ENCODE data around the gene UBQLN4. TPM values are rescaled to one million over a fixed set of nuclear protein-coding genes. Genes with fewer than 3 reads are reported as not detected.
A peak's percentile ranks its signal among the peaks of the same experiment; 100 is the strongest.

UBQLN4 gene
- total and polyA plus RNA-seq, 12 donors, result 15.7 to 32.2 (median 25.4) TPM

GRCh38 chr1:156026588-156026987, 27.0 kb downstream of the UBQLN4 start:
- Histone ChIP-seq H3K4me3 (no peak overlapping the region), H3K4me1 (peaks cover 0 to 6% (median 0%) of the 10 kb centered on the region in 9 donors), H3K9me3 (no peaks in the 10 kb centered on the region), H3K36me3 (no peaks in the 10 kb centered on the region), H3K27ac (no peak overlapping the region), H3K27me3 (no peaks in the 10 kb centered on the region)
- ATAC-seq, result no peak
- TF ChIP-seq CTCF (IDR thresholded peaks at IDR 0.05), result no peak
- DNase-seq, result no peak
- WGBS, 2 donors, result 87 to 91% methylated on average over 4 of the region's 4 CpGs
- intact Hi-C loops (cut with DNase I), result no loop called here

- Histone ChIP-seq H3K4me3 (no peak overlapping the region), H3K27me3 (no peaks in the 10 kb centered on the region), H3K4me1 (peaks cover 0 to 8% (median 0%) of the 10 kb centered on the region in 9 donors), H3K27ac (no peak overlapping the region), H3K9me3 (no peaks in the 10 kb centered on the region), H3K36me3 (no peaks in the 10 kb centered on the region)
- TF ChIP-seq CTCF (IDR thresholded peaks at IDR 0.05), result peak in 7 of 9 donors; percentile 38 to 67 (median 56)
- ATAC-seq (peak in 7 of 8 donors; percentile 51 to 77 (median 67)), DNase-seq (peak in 1 of 2 donors; percentile 14)
- 11% methylated on average over 9 of the region's 9 CpGs for WGBS, 2 donors
- intact Hi-C loops (cut with DNase I), result no loop called here
Observed at GRCh38 chr1:156025876-156026275, 27.7 kb downstream of the UBQLN4 start.

GRCh38 chr1:156024801-156025200, 28.8 kb downstream of the UBQLN4 start:
- Histone ChIP-seq H3K27me3 (no peaks in the 10 kb centered on the region), H3K27ac (no peak overlapping the region), H3K4me3 (no peak overlapping the region), H3K36me3 (peaks cover 0 to 1% (median 0%) of the 10 kb centered on the region in 9 donors), H3K4me1 (peaks cover 3 to 12% (median 6%) of the 10 kb centered on the region in 9 donors), H3K9me3 (no peaks in the 10 kb centered on the region)
- TF ChIP-seq CTCF (IDR thresholded peaks at IDR 0.05), result no peak
- ATAC-seq (no peak), DNase-seq (no peak)
- WGBS, 2 donors, result 80 to 82% methylated on average over 5 of the region's 5 CpGs
- intact Hi-C loops (cut with DNase I), result loop anchor here in 3 of 10 donors (5.0 kb wide), 2 partner anchors 32 to 42 kb away; no protein-coding TSS in a partner anchor

DNA sequence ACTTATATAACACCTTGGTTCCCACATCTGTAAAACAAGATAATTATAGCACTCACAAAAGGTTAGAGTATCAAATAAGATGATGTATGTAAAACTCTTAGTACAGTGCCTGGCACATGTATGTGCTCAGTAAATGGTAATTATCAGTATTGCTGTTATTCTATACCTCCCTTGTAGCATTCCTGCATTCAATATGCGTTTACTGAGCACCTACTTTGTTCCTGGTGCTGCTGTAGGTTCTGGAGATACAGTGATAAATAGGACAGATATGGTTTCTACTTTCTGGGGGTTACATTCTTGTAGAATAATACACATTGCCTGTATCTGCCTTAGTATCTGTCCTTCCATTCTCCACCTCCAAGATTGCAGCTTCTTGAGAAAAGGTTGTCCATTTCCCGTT, 31.6 kb downstream of the UBQLN4 start:
- H3K4me1 ChIP-seq, result peaks cover 3 to 25% (median 15%) of the 10 kb centered on the region in 9 donors
- peaks cover 0 to 30% (median 13%) of the 10 kb centered on the region in 9 donors for H3K36me3 ChIP-seq
- H3K27me3 ChIP-seq, result no peaks in the 10 kb centered on the region
- TF ChIP-seq CTCF (IDR thresholded peaks at IDR 0.05), result no peak
- DNase-seq, result no peak
- H3K4me3 ChIP-seq, result no peak overlapping the region
- intact Hi-C loops (cut with DNase I), result loop anchor here in 3 of 10 donors (5.0 kb wide), 2 partner anchors 35 to 45 kb away; no protein-coding TSS in a partner anchor
- no peak for ATAC-seq
- 69 to 73% methylated on average over 2 of the region's 2 CpGs for WGBS, 2 donors
- no peaks in the 10 kb centered on the region for H3K9me3 ChIP-seq
- no peak overlapping the region for H3K27ac ChIP-seq
